Neutrophil (primary cell): ENCODE results near the gene MOV10L1.
A peak's percentile ranks its signal among the peaks of the same experiment; 100 is the strongest.

Source experiments
- H3K27ac ChIP-seq: fragments of 200-600 bp; sonication (generic); 2 replicates; pipeline ENCODE4 v1.5.1; 2016; ENCODE audit warnings: mild to moderate bottlenecking, moderate library complexity
- H3K27me3 ChIP-seq: fragments of 200-600 bp; sonication (generic); 2 replicates; pipeline ENCODE4 v1.6.0; 2016; ENCODE audit warnings: mild to moderate bottlenecking
- H3K36me3 ChIP-seq: fragments of 200-600 bp; sonication (generic); 2 replicates; pipeline ENCODE4 v1.5.1; 2017
- H3K4me1 ChIP-seq, 2 experiments: fragments of 200-600 bp in 1 of 2; sonication (generic) in 1 of 2; 1 replicate in 1 of 2; 2 replicates in 1 of 2; pipeline versions ENCODE4 v1.5.1 to v1.6.1; 2013 to 2016; ENCODE audit warnings: low read depth in 1 of 2, low read length in 1 of 2, mild to moderate bottlenecking in 1 of 2, moderate library complexity in 1 of 2; ENCODE audit not compliant: control insufficient read depth in 1 of 2, insufficient read depth in 1 of 2
- H3K4me3 ChIP-seq, 2 experiments: fragments of 200-600 bp in 1 of 2; sonication (generic) in 1 of 2; 1 replicate in 1 of 2; 2 replicates in 1 of 2; pipeline ENCODE4 v1.5.1; 2013 to 2016; ENCODE audit warnings: low read depth in 1 of 2, low read length in 1 of 2, mild to moderate bottlenecking in 1 of 2, moderate library complexity in 1 of 2
- H3K9me3 ChIP-seq: fragments of 200-600 bp; sonication (generic); 2 replicates; pipeline ENCODE4 v1.5.1; 2016
- TF ChIP-seq, protein P1 (sequence below): fragments of 200-600 bp; sonication (generic); IDR thresholded peaks from 2 replicates; pipeline ENCODE4 v1.5.1; 2016; ENCODE audit warnings: antibody characterized with exemption

Gene MOV10L1

DNA sequence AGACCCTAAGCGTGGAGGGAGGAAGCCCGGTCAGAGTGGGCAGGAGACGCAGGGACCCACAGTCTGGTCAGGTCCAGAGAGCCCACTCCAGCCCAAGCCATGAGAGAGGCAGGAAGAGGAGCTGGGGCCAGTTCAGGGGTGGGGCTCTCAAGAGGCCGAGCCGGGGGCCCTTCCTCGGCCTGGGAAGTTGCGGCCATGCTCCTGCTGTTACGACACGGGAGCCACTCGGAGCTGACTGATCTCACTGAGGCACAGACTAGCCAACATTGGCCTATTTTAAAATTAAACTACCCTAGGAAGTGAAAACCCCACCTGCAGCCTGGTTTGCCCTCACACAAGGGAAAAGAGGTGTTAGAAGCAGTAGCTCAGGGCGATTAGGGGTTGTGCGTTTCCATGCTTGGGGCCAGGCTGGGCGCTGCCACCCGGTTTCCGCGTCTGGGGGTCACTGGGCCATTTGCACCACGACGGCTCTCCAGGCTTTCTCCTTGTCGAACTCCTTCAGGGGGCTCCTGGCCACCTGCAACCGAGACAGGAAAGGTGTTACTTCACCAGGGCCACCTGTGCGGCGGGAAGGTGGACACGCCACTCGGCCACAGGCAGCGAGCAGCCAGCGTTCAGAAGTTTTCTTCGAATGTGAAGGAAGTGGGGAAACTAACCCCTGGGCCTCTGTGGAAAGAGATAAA is 28.5 kb upstream of the MOV10L1 start:
- H3K27me3 ChIP-seq = peaks cover 33% of the 10 kb centered on the region
- H3K9me3 ChIP-seq = no peaks in the 10 kb centered on the region
- H3K4me1 ChIP-seq = peaks cover 35 to 42% of the 10 kb centered on the region in 2 experiments
- TF ChIP-seq, protein P1, sequence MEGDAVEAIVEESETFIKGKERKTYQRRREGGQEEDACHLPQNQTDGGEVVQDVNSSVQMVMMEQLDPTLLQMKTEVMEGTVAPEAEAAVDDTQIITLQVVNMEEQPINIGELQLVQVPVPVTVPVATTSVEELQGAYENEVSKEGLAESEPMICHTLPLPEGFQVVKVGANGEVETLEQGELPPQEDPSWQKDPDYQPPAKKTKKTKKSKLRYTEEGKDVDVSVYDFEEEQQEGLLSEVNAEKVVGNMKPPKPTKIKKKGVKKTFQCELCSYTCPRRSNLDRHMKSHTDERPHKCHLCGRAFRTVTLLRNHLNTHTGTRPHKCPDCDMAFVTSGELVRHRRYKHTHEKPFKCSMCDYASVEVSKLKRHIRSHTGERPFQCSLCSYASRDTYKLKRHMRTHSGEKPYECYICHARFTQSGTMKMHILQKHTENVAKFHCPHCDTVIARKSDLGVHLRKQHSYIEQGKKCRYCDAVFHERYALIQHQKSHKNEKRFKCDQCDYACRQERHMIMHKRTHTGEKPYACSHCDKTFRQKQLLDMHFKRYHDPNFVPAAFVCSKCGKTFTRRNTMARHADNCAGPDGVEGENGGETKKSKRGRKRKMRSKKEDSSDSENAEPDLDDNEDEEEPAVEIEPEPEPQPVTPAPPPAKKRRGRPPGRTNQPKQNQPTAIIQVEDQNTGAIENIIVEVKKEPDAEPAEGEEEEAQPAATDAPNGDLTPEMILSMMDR = no peak
- H3K27ac ChIP-seq = peak overlapping the region; percentile 28
- peaks cover 22% of the 10 kb centered on the region for H3K36me3 ChIP-seq
- peak overlapping the region; percentile 35 to 45 for H3K4me3 ChIP-seq

DNA sequence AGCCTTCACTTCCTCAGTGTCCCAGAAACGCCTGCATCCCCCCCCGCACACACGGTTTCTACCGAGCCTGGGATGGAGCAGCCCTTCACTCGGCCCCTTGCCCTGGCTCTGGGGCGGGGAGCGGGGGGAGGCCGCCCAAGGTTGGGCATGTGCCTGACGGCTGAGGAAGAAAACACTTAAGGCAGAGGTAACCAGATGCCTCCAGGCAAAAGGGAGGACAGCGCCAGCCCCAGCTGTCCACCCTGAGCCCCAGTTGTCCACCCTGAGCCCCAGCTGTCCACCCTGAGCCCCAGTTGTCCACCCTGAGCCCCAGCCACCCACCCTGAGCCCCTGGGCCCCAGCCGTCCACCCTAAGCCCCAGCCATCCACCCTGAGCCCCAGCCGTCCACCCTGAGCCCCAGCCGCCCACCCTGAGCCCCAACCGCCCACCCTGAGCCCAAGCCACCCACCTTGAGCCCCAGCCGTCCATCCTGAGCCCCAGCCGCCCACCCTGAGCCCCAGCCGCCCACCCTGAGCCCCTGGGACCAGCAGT is 27.9 kb upstream of the MOV10L1 start:
- Histone ChIP-seq H3K9me3 (no peaks in the 10 kb centered on the region), H3K4me3 (peak overlapping the region; percentile 35 to 45), H3K27ac (peak overlapping the region; percentile 28), H3K27me3 (peaks cover 27% of the 10 kb centered on the region), H3K36me3 (peaks cover 22% of the 10 kb centered on the region), H3K4me1 (peaks cover 35 to 42% of the 10 kb centered on the region in 2 experiments)
- TF ChIP-seq, protein P1 = no peak

DNA sequence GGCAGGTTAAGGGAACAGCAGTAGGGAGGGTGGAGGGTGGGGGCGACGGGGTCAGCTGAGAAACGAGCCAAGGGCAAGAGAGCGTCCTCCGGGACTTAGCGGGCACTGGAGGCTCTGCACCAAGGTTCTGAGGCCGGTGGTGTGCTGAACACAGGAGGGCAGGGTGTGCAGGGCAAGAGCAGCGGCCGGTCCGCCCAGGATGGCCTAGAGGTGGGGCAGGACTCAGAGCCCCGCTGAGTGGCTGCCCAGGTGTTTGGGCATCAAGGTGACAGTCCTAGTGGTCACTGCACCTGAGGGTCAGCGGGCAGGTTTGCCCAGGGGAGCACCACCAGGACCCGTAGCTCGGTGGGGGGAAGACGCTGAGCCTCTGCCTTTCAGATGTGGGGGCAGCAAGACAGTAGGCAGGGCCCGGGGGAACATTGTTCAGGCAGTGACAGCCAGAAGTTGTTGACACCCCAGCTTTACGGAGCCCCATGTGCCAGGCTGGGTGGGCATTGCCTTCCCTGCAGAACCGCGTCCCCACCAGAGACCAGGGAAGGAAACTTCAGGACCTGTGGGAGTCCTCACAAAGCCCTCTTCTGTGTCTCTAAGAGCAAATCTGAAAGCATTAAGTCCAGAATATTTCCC is 27.2 kb upstream of the MOV10L1 start:
- H3K9me3 ChIP-seq = no peaks in the 10 kb centered on the region
- H3K4me1 ChIP-seq = peaks cover 35 to 42% of the 10 kb centered on the region in 2 experiments
- no peak overlapping the region for H3K27ac ChIP-seq
- H3K27me3 ChIP-seq = peaks cover 21% of the 10 kb centered on the region
- TF ChIP-seq, protein P1 = no peak
- no peak overlapping the region for H3K4me3 ChIP-seq
- peaks cover 22% of the 10 kb centered on the region for H3K36me3 ChIP-seq

DNA sequence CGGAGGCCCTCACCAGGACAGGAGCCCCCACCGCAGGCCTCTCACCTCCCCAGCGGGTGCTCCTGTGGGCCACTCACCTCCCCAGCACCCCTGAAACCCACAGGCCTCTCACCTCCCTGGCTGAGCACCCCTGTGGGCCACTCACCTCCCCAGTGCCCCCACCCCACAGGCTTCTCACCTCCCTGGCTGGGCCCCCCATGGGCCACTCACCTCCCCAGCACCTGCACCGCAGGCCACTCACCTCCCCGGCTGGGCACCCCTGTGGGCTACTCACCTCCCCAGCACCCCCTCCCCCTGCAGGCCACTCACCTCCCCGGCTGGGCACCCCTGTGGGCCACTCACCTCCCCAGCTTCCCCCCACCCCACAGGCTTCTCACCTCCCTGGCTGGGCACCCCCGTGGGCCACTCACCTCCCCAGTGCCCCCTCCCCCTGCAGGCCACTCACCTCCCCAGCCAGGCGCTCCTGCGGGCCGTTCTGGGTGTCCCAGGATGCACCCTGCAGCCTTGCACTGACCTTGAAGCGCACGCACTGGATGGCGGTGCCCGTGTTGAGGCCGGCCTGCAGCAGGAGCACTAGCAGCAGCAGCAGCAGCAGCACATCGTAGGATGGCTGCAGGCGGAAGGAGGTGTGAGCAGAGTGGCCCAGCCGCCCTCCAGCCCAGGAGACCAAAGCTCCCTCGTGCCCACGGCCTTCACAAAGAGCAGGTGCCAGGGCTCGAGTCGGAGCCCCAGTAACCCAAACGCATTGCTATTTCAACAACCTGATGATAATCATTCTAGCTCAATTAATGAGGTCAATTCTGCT is 26.0 kb upstream of the MOV10L1 start:
- H3K9me3 ChIP-seq = no peaks in the 10 kb centered on the region
- H3K27ac ChIP-seq = no peak overlapping the region
- H3K27me3 ChIP-seq = peaks cover 9% of the 10 kb centered on the region
- H3K4me3 ChIP-seq = no peak overlapping the region
- peaks cover 31 to 36% of the 10 kb centered on the region in 2 experiments for H3K4me1 ChIP-seq
- peaks cover 28% of the 10 kb centered on the region for H3K36me3 ChIP-seq
- TF ChIP-seq, protein P1 = no peak

DNA sequence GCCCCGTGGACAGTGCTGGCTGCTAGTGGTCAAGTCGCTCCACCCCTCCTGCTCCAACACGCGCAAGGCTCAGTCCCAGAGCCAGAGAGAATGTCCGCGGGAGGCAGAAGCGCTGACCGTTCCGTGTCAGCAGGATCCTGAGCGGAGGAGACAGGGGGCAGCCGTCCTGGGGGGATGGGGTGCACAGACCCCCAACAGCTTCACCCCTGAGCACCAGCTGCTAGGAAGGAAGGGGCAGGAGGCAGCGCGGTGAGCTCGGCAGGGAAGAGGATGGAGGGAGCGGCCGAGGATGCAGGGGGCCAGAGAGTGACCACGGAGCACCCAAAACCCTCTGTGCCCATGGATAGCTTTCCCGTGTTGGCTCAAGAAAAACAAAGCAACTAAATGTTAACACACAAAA is 25.4 kb upstream of the MOV10L1 start:
- H3K27ac ChIP-seq = no peak overlapping the region
- H3K9me3 ChIP-seq = no peaks in the 10 kb centered on the region
- H3K36me3 ChIP-seq = peaks cover 34% of the 10 kb centered on the region
- H3K27me3 ChIP-seq = peaks cover 2% of the 10 kb centered on the region
- H3K4me1 ChIP-seq = peaks cover 25 to 30% of the 10 kb centered on the region in 2 experiments
- TF ChIP-seq, protein P1 = no peak
- no peak overlapping the region for H3K4me3 ChIP-seq
